Measurements from ENCODE around the gene PPARGC1A.

Gene PPARGC1A

GRCh38 chr4:23878912-23879732, 10.7 kb downstream of the PPARGC1A start:
- no peak for DNase-seq

- DNase-seq, result no peak
Observed at GRCh38 chr4:23878246-23878891, 11.5 kb downstream of the PPARGC1A start.

GRCh38 chr4:23877758-23878229, 12.1 kb downstream of the PPARGC1A start:
- no peak for DNase-seq

GRCh38 chr4:23876418-23877089, 13.3 kb downstream of the PPARGC1A start:
- DNase-seq, result no peak

GRCh38 chr4:23875317-23875716, 14.5 kb downstream of the PPARGC1A start:
- DNase-seq, result no peak

- no peak for DNase-seq
Observed at GRCh38 chr4:23874536-23874901, 15.3 kb downstream of the PPARGC1A start.

- DNase-seq, result no peak
Observed at GRCh38 chr4:23873717-23874535, 15.9 kb downstream of the PPARGC1A start.

GRCh38 chr4:23871426-23871825, 18.4 kb downstream of the PPARGC1A start:
- no peak for DNase-seq

- no peak for DNase-seq
Observed at GRCh38 chr4:23866450-23867075, 23.3 kb downstream of the PPARGC1A start.

GRCh38 chr4:23861897-23862296, 27.9 kb downstream of the PPARGC1A start:
- no peak for DNase-seq

- no peak for DNase-seq
Observed at GRCh38 chr4:23860919-23861318, 28.9 kb downstream of the PPARGC1A start.

GRCh38 chr4:23857367-23857959, 32.4 kb downstream of the PPARGC1A start:
- DNase-seq, result no peak

GRCh38 chr4:23856630-23857029, 33.2 kb downstream of the PPARGC1A start:
- DNase-seq, result no peak

- DNase-seq, result no peak
Observed at GRCh38 chr4:23855912-23856605, 33.8 kb downstream of the PPARGC1A start.

- DNase-seq, result no peak
Observed at GRCh38 chr4:23853986-23854660, 35.7 kb downstream of the PPARGC1A start.

GRCh38 chr4:23851464-23851863, 38.4 kb downstream of the PPARGC1A start:
- DNase-seq, result no peak

GRCh38 chr4:23847158-23847557, 42.7 kb downstream of the PPARGC1A start:
- DNase-seq, result no peak

- DNase-seq, result no peak
Observed at GRCh38 chr4:23844961-23845360, 44.9 kb downstream of the PPARGC1A start.

- no peak for DNase-seq
Observed at GRCh38 chr4:23839279-23839678, 50.6 kb downstream of the PPARGC1A start.

GRCh38 chr4:23838607-23839006, 51.2 kb downstream of the PPARGC1A start:
- DNase-seq, result no peak

- no peak for DNase-seq
Observed at GRCh38 chr4:23838131-23838530, 51.7 kb downstream of the PPARGC1A start.

Measured in activated CD4-positive, CD25-positive, alpha-beta regulatory T cell (primary cell).